ENCODE data around the gene SP100.

The SP100 gene

DNA sequence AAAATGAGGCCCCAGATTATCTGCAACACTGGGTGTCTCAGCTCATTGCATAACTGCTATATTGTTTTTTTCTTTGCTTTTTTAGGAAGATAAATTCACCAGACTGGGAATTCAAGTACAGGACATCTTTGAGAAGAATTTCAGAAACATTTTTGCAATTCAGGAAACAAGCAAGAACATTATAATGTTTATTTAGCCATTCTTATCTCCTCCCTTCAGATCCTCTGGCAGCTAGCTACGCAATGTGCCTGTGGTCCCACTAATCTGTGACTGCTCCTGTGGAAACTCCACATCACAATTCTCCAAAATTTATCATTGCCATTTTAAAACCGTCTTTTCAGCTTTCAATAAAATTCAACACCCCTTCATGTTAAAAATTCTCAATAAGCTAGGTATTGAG lies 126.8 kb downstream of the SP100 start:
- DNase-seq (ENCODE audit: low spot score), result no peak

DNA sequence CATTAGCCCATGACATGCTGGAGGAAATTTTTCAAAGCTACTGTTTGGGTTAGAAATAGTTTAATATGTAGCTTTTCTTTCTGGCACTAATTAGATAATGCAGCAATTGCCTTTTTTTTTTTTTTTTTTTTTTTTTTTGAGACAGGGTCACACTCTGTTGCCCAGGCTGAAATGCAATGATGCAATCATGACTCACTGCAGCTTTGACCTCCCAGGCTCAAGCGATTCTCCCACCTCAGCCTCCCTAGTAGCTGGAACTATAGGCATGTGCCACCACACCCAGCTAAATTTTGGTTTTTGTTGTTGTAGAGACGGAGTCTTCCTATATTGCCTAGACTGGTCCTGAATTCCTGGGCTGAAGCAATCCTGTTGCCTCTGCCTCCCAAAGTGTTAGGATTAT lies 136.2 kb downstream of the SP100 start:
- DNase-seq (ENCODE audit: low spot score), result no peak

DNA sequence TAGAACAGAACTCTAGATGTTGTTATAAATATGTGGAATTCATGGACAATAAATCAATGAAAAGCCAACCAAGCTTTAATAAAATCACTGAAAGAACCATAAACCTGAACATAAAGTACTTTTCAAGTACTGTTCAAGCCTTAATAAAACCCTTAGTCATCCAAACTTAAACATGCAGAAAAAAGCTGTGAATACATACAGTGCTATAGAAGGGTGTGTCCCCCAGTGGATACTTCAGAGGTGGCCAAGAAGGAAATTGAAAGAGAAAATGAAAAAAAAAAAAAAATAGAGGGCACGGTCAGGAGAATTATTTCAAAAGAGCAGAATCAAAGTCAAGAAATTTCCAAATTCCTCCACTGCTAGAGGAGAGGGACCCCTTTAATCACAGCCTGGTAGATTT lies 141.1 kb downstream of the SP100 start:
- no peak for DNase-seq (ENCODE audit: low spot score)

DNA sequence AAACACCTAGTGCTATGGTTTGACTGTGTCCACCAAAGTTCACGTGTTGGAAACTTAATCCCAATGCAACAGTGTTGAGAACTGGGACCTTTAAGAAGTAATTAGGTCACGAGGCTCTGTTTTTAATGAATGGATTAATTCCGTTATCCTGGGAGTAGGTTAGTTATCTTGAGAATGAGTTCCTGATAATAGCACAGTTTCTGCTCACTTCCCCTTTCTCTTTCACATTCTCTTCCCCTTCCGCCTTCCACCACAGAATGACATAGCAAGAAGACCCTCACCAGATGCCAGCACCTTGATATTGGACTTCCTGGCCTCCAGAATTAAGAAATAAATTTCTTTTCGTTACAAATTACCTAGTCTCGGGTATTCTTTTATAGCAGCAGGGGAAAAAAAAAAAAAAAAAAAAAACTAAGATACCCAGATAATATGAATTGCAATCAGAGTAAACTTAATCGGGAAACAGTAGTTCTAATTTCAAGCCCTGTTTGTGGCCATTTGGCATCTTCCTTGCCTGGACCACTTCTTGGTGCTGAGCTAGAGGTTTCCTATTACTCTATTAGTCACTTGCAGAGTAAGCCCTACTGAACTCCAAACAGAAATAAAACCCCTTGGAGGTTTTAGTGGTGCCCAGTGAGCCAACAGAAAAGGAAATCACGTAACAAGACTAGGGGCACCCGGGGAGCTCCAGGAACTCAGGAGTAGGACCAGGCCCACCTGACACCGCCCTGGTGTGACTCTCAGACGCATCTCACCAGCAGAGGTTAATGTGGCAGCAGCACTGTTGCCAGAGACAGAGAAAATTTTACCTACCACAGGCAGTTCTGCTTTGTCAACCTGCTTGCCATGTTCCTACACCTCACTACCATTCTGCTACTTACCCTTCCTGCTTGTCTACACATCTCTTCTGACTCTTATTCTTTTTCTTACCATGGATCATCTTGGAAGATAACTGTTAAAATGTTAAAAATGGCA lies 149.1 kb downstream of the SP100 start:
- DNase-seq (ENCODE audit: low spot score), result no peak

DNA sequence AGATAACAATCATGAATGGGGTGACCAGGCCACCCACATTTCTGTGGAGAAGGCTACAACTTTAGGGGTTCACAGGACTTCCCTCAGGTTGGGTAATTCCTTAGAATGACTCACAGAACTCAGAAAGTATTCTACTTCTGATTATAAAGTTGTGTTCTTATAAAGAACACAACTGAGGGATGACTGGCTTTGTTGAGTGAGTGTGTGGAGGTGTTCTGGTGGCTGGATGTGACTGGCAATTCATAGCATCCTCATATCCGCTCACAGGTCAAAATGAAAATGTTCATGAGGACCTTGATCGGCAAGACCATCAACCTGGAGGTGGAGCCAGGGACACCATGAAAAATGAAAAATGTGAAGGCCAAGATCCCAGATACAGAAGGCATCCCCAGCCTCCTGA lies 153.3 kb downstream of the SP100 start:
- no peak for DNase-seq (ENCODE audit: low spot score)

DNA sequence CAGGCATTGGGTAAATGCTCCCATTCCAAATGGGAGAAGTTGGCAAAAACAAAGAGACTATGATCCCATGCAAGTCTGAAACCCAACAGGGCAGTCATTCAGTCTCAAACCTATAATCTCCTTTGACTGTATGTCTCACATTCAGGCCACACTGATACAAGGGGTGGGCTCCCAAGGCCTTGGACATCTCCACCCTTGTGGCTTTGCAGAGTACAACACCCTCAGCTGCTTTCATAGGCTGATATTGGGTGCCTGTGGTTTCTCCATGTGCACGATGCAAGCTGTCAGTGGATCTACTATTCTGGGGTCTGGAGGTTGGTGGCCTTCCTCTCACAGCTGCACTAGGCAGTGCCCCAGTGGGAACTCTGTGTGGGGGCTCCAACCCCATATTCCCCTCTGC lies 155.0 kb downstream of the SP100 start:
- DNase-seq (ENCODE audit: low spot score), result no peak

DNA sequence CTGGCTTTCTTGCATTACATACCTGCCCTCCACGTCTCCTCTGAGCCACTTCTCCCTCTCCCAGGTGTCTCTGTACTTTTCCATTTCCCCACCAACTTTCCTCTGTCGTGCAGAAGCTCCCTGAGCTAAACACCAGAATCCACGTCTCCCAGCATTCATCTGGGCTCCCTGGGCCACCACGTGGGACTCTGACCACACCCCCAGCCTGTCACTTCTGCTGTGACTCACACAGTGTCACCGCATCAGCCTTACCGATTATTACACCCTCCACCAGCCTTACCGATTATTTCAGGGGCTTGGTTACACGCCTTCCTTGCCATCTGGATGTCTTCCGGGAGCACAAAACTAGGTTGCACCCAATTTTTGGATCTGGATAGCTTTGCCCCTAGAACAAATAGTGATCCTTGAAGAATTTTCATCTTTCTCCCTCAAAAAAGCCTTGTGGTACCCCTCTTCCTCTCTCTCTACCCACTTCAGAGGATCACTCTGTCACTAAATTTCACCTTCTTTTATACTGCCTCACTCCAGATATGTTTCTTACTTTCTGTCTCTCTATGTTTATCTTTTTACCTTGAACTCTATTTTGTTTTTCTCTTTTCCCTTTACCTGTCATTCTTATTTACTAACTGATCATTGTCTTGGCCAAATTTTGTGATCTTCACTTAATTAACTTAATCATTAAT lies 159.8 kb downstream of the SP100 start:
- no peak for DNase-seq (ENCODE audit: low spot score)

DNA sequence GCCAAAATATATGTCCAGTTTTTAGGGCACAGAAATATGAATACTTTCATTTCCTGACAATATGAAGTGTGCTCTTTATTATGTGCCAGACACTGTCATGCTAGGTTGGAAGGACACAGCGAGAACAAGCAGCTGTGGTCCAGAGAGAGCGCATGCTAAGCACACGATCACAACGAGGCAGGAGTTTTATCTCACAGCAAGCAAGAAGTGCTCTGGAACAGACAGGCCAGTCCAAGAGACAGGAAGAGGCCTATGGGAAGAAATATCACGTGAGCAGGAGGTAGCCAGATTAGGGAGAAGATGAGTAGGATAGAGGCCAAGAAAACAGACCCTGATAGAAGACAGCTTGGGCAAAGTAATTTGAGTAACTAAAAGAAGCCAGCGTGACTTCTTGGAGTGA lies 161.1 kb downstream of the SP100 start:
- DNase-seq (ENCODE audit: low spot score), result no peak

DNA sequence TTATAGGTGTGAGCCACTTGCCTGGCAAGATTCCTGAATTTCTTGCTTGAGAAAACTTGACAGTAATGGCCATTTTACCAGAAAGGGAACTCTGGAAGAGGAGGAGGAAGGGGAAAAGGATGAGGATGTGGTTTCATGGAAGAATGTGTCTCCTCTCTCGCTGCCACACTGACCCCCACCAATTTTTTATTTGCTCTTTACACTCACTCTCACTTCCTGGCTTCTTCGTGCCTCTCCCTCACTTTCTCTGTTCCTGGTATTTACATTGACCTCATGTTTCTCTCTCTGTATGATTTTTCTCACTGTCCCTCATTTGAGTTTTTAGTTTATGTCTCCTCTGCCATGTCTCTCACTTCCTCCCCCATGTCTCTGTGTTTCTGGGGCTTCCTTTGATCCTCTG lies 162.1 kb downstream of the SP100 start:
- DNase-seq (ENCODE audit: low spot score), result no peak

DNA sequence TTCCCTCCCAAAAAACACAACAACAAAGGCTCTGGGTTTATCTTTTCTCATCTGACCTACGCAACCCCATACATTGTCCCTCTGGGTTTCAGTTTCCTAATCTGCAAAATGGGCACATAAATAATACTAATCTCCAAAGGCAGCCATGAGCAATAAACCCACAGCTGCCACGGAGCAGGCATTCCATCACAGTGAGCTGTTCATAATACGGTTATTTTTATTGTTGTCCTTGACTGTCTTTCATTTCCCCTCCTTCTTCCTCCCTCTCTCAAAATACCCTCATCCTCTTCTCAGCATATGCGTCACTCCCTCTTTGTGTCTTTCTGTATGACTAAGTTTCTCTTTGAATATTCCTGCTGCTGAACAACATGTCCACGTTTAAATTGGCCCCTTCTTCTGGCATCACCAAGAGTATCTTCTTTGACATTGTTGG lies 166.9 kb downstream of the SP100 start:
- no peak for DNase-seq (ENCODE audit: low spot score)

DNA sequence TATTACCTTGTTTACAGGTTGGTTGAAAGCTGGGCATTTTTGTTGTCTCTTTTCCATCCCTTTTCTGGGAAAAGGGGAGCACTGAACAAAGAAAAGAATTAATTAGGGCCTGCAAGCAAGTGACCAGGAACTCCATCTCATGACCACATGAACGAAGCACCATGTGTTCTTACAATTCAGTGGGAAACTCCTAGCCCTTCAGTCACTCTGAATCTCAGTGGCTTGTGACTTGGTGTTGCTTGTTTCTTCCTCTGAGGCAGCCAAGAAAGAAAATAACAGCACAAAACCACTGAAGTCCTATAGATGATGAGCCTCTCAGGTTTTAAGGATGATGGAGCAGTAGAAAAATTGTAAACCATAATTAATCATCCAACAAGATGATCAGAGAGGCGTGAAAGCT lies 167.6 kb downstream of the SP100 start:
- DNase-seq (ENCODE audit: low spot score), result no peak

DNA sequence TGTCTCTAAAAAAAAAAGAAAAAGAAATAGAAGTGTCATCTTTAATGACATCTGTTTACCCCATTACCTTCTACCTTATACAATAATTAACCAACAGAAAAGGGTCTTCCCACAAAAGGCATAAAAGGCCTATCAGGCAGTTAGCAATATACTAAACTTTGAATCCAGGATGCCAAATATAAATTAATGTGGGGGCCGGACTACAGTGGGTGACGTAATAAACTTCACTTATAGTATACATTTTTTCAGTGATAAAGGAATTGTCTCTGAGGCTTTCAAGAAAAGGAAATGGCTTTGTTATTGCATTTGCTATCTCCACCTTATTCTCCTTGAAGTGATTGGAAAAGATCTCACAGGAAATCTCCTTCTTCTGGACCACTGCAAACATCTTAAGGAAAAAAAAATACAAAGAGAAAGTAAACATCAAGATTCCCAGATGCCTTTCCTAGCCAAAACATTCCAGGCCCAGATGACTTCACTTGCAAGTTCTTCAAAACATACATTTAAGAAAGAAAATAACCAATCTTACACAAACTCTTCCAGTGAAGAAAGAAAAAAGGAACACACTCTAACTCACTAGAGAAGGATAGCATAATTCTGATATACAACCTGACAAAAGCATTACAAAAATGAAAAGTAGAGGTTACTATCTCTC lies 170.5 kb downstream of the SP100 start:
- no peak for DNase-seq (ENCODE audit: low spot score)

DNA sequence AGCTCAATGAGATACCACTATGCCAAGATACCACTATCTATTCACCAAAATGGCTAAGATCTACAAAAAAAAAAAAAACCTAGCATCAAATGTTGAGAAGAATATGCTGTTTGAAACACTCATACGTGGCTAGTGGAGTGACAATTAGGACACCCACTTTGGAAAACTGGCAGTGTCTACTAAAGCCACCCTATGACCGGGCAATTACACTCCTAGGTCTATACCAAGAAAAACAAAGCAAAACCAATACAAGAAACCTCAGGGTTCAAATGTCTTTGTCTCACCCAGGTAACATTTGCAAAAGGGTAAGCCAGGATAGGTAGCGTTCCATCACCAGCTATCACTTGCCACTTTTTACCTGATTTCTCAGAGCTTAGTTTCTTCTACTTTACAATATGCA lies 173.0 kb downstream of the SP100 start:
- no peak for DNase-seq (ENCODE audit: low spot score)

DNA sequence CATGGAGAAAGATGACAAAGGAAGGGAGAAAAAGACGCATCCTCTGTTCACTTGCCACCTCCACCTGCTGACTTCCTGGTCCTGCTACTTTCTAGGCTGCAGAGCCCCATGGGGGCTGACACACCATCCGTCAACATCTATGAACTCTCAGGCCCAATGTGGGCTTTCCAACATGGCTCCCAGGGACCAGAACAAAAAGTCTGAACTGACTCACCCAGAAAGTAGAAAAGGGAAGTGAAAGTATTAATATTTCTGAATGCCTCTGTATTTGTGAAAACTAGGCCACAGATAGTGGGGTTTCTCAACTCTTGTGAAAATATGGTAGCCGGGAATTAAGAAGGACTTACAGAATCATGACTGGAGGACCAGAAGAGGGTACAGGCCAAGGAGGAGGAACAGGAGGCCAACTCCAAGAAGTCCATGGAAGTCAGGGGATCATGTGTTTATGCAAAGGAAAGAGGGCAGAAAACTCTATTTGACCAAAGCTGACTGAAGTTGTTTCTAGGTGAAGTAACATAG lies 173.6 kb downstream of the SP100 start:
- DNase-seq (ENCODE audit: low spot score), result no peak

DNA sequence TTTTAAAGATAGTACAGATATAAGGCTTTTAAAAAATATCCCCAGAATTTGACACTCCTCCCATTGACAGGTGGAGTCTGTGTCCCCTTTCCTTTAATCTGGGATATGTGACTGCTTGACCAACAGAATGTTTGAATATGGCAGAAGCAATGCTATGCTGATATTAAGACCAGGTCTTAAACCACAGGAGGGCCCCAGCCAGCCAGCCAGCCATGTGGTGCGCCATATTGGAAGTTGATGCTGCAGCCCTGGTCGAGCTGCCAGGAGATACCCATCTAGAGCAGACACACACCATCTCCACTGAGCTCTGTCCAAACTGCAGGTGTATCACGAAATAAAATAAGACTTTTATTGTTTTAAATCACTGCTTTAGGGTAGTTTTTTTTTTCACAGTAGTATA lies 174.3 kb downstream of the SP100 start:
- DNase-seq (ENCODE audit: low spot score), result no peak

DNA sequence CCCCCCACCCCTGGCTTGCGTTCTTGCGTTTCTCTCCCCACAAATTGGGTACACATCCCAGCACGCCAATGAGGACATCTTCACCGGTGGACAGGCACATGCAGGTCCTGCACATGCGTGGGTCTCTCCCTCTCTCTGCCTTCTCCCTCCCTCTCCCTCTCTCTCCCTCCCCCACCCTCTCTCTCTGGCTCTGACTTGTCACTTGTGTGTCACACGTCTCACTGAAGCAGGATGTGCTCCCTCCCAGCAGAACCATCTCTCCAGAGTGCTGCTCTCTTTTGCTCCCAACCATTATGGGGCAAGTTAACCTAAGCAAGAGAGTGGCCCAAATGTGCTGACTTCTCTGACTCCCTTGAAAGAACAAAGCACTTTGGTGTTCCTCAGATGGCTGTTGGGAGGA lies 175.8 kb downstream of the SP100 start:
- DNase-seq (ENCODE audit: low spot score), result no peak

DNA sequence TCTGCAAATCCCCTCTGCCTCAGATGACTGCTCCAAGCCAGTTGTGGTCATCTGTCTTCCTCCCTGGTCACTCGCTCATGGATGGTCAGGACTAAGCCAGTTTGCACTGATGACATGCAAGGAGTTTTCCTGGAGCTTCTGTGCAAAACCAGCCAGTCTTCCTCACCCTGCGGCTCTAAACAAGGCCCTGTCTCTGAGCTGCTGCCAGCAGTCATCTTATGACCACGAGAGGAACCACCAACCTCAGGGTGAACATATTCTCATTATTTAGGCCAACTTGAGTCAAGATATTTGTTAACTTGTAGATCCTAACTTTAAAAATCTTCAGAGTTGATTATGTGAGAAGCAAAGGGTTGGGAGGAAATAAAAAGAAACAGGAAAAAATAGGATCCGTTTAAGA lies 176.8 kb downstream of the SP100 start:
- no peak for DNase-seq (ENCODE audit: low spot score)

Measured in COLO829 (cell line).